IPS DF 4.7 (cell line): Measurements from ENCODE around the gene SETBP1.

Experiments
- DNase-seq: peaks from one replicate; pipeline ENCODE4 v3.0.0-alpha.2; 2013; ENCODE audit warnings: low spot score; ENCODE audit errors: extremely low read depth

The SETBP1 gene

DNA sequence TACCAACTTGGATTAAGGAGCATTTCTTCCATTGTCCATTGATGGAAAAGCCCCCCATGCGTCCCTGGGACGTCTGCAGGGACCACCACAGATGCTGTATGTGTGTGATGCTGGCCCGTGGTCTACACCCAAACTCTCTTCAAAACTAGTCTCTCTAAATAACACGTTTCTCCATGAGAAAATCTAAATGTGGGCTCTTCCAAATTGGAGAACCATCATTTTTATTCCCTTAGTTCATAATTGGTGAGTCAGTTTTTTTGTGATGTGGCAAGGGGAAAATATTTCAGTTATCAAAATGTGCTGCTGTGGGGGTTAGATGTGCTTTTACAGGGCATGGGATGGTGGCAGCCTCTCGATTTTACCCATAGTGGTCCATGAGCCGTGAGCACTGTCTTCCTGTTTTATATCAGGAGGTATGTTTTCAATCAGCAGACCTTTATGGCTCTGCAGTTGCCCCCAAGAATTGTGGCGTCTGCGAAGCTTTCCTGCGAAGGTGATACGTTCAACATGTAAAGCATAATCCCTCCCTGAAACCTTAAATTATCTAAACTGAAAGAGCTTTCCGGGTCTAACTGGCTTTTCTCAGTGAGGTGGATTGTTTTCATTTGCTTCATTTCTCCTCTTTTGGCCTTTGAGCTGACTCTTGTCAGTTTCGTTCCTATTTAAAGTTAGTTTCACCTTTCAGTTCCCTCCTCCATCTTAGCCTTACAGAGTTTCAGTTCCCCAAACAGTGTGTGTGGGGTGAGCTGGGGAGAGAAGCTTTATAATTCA is 78.4 kb downstream of the SETBP1 start:
- no peak for DNase-seq

DNA sequence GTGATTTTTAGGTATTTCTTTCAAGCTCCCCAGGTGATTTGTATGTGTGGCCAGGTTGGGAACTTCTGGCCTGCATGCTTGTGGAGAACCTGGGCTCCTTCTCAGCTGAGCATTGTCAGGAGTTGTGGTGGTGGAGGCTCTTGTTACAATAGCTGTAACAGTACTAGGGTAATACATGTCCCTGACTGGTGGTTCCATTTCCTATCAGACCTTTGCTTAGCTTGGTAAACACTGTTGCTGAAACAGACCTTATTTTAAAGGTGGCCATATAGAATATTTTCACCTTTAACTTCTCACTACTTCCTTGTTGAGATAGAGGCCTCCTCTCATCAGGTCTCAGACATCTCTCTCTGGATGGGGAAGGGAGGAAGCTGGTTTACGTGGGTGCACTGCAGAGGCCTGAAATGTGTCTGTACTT is 79.2 kb downstream of the SETBP1 start:
- DNase-seq: no peak

DNA sequence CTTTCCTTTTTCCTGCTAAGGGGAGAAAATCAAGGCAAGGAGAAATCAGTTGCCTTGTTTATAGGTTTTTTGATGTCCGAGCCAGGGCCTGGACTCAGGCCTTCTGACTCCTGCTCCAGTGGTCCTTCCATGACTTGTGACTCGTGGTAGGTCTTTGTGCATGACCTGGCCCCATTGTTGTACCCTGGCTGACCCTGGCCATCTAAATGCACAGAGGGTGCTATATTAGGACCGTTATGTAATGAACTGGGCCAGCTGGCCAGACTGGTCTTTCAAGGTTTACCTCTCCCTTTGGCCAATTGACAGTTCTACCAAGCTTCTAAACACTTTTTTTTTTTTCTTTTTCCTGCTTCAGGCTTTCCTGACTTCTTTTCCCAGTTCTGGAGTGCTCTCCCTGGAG is 81.1 kb downstream of the SETBP1 start:
- DNase-seq: no peak

DNA sequence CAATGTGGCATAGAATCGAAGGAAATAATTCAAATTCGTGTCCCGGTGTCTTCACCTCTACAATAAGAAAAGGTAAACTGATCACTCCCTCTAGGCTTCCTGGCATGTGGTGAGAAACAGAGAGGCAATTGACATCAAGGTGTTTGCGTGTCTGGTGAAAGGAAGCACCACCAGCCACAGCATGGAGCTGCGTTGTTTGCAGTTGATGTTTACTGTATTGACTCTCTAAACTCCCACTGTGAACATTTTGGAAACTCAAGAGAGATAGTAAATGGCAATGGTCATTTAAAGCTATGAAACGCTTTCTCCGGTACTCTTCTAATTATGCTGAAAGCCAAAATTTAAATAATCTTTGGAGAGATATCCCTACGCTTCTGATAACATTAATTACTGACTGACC is 82.6 kb downstream of the SETBP1 start:
- no peak for DNase-seq

DNA sequence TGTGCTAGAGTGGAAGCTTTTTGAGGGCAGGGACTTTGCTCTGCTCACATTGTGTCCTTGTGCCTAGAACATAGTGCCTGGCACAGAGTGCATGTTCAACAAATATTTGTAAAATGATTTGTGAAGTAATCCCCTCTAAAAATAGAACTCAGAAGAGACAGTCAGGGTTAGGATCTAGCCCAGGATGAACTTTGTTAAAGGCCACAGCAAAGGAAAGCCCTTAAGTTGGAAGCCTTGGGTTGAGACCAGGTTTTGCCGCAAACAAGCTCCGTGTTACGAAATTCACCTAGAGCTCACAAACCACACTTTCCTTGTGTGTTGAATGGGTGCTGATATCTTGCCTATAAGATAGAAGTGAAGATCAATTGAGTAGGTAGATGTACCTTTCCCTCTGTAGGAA is 84.2 kb downstream of the SETBP1 start:
- no peak for DNase-seq

DNA sequence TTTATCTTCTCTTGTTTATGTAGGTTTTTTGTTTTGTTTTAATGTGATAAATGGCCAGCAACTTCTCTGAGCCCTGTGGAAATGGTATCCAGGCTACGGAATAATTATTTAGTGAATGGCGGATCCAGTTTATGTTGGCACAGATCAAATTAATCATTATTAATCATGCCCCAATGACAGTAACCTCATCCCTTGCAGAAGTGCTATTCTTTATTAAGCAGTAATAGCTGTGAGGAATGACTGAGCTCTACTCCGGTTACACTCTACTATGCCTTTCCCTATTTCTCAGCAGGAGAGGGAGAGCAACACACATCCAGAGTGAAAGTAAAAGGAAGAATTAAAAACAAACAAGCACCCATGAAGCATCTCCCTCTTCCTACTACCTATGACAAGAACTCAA is 84.8 kb downstream of the SETBP1 start:
- DNase-seq: no peak

DNA sequence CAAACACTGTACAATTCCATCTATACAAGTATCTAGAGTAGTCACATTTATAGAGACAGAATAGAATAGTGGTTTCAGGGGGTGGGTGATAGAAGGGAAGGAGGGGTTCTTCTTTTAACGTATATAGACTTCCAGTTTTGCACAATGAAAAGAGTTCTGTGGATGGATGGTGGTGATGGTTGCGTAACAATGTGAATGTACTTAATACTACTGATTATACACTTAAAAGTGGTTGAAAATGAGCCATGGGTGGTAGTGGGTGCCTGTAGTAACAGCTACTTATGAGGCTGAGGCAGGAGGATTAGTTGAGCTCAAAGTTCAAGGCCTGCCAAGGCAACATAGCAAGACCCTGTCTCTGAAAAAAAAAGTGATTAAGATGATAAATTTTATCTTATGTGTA is 85.8 kb downstream of the SETBP1 start:
- no peak for DNase-seq

DNA sequence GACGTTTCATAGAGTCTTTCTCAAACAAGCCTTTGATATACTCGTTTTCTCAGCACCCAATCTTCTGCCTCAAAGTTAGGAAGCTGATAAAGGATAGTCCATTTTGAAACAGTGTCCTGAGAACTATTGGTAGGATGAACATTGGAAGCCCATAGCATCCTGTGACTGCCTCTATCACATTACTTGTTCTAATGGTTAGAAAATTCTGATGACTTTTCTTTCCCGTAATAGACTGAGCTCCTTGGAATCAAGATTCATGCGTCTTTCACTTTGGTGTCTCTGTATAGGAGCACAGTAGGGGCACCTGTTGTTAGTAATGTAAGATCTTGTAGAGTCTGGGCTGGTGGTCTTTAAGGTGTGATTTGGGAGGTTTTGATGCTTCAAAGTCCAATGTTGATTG is 87.1 kb downstream of the SETBP1 start:
- no peak for DNase-seq

DNA sequence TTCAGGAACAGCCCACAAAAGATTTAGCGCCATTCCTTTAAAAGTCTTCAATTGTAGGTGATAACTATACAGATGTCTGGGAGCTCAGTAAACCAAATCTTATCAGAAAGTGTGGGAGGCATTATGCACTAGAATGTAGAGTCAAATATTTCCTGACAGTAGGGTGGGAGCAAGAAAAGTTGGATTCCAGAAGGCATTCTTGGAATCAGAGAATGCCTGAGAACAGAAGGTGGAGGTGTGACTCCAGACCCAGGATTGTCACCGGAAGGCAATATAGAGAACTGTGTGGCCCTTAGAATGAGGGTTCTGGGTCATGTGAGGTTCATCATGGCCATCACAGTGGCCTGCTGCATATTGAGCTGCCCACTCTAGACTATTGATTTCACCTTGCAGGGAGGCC is 90.0 kb downstream of the SETBP1 start:
- no peak for DNase-seq

DNA sequence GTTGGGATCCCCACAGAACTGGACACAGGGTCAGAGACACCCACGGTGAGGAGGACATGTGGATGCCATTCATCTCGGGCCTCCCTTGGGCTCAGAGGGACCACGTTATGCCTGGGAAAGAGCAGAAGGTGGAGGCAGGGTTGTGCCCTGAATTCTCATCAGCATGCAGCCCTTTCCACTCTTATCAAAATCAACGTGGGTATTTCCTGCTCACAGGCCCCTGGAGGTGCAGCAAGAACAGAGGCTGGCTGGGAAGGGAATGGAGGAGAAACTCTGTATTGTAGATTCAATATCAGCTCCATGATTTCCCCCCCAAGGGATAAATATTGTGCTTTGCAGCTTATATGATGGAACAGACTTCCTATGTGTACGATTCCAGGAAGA is 90.9 kb downstream of the SETBP1 start:
- no peak for DNase-seq

DNA sequence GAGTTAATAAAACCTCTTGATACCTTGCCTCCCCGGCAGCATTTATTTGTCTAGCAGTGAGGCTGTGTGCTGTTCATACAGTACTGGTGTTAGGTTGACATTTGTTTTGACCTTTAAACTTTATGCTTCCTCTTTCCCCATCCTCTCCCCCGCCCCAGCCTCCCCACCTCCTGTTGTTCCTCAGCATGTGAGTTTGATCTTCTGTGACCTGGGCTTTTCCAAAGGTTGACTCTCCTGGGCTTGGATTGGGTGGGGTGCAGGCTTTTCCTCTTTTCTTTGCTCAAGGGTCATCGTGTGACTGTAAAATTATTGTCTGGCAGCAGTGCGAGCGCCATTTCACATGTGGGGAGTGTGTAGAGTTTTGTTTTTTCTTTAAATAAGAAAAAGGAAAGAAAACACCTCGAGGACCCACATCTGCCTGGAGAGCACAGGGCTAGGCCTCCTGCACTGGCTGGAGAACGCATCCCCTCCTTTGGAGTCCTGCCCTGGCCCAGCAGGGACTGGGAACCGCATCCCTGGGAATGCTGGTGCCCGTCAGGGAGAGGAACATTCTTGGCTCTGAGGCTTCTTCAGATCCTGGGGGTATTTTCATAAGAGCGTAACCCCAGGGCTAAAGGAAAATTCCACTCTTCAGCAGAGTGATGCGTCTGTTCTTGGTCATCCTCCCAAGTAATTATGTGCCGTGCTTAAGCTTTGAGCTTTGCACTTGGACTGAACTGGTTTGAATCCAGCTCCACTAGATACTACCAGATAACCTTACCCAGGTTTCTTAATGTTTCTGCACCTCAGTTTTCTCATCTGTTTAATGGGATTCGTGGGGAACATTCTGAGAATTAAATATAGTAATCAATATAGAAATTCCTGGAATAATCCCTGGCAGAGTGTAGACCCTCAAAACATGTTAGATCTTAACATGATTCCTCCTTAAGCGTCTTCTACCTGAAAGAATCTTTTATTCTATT is 91.5 kb downstream of the SETBP1 start:
- no peak for DNase-seq

DNA sequence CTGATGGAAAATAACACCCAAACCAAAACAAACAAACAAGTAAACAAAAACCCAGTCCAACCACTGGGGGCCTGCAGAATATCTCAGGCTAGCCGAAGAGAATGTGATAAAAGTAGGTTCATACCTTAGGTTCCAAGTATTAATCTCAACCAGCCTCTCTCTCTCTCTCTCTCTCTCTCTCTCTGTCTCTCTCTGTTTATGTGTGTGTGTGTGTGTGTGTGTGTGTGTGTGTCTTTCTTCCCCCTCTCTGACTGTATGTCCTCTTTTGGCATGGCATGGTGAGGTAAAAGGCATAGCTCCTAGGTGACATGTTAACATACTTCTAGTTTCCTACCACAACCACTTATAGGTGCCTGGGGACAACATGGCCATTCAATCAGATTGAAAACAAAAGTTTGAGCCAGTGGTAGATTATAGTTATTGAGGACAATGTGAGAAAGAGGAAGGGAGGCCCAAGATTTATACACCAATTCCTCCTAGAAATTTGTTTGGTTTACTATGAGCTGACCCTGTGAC is 93.0 kb downstream of the SETBP1 start:
- no peak for DNase-seq

DNA sequence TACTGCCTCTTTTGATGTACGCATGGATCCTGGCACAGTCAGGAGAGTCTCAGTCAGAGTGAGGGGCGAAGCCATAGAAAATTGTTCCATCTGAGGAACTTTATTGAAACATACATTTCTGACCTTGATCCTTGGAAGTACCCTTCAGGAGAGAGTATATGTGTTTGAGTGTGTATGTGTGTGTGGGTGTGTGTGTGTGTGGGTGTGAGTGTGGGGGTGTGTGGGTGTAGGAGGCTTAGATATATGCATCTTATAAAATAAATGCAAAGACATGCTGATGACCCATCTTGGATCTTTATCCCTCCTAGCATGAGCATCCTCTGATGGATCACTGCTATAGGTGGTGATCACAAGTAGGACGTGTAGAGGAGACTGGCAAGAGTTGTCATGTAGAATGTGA is 93.5 kb downstream of the SETBP1 start:
- no peak for DNase-seq

DNA sequence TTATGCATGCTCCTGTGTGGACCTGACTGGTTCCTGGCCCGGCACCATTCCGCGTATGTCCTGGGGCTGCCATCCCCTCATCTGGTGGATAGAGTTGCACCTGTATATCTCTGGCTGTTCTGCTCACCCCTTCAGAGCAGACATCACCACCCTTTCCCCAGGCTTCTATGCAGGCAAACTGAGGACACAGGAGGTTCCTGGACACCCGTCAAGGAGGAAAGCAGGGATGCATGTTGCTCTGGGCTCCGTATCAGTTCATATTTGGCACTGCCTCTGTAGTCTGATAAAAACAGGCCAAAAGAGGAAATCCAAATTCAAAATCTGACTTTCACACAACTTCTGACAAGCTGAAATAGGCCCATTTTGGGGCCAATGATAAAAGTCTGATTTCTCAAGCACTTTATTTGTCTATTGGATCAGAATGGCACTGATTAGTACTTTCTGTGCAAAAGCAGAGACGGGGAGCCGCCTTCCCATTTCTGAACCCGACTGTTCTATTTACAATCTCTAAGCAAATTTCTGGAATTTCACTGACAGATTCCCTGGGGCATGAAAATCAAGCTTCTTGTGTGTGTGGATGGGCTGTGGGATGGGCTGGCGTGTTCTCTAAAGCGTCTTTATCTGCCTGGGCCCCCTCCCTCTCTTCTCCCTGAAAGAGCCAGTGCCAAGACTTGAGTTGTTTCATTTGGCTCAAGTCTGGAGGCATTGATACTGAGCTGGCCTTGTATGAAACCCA is 96.9 kb downstream of the SETBP1 start:
- DNase-seq: no peak

DNA sequence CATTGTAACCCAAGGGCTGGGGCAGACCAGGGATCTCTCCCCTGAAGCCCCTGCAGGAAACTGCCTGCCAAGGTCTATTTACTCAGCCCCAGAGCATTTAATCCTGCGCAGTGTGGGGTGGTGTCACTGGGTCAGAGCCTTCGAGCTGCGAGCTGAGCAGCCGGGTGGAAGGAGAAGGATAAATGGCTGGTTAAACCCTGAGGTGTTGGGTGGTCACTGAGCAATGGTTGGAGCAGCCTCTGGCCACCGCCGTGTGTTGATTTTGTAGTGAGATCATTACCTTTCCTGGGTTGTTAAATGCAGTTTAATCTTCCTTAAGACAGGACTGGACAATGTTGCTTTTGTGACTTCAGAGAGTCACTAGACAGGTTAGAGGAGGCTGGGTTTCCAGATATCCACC is 98.1 kb downstream of the SETBP1 start:
- DNase-seq: no peak

DNA sequence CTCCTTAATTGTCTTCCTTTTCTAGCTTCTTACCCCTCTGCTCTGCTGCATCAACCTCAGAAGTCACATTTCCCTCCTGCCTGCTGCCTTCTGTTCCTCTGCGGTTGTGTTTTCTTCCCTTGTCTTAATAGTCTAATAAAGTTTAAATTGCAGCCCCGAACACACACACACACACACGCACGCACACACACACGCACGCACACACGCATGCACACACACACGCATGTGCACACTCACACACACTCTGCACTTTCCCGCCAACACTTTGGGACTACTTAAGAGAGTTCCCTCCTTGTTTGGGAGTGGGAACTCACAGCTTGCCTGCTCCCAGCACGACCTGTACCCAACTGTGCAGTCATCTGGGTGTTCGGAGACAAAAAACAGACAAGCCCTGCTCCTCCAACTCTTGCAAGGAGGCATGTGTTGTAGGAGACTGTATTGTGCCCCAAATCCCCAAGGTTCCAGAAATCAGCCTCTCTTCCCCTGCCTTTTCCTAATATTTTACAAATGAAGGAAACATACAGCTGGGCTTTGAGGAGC is 99.1 kb downstream of the SETBP1 start:
- no peak for DNase-seq

DNA sequence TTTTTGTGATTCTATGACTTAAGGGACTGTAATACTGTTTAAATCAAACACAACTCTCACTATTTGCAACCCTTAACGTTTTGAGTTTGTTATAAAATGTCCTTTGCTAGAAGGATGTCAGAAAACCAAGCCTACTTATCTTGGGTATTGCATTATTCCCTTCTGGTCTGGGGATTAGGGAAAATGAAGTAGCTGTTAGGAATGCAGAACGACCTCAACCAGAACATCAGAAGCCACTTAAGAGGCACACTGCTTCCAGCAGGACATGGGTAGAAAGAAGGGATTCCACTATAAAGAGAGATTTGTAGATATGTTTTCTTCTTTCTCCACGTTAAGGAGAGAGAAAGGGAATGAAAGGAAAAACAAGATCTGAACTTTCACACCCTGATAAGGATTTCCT is 101.2 kb downstream of the SETBP1 start:
- DNase-seq: no peak

DNA sequence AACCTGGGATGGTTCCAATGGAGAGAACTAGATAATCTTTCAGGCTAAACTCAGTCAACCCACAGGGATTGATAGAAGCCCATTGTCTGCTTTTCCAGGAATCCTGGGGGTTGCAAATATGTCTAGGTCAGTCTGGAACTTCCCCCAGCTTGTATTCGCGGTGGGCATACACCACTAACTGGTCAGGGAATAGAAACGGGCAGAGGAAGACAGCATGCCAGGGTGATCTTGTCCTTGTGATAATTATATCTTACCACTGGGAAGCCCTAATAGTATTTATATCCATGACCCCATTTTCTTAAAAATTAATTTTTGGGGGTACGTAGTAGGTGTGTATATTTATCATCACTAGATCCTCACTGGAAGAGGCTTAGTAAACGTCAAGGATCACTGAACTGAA is 101.9 kb downstream of the SETBP1 start:
- DNase-seq: no peak

DNA sequence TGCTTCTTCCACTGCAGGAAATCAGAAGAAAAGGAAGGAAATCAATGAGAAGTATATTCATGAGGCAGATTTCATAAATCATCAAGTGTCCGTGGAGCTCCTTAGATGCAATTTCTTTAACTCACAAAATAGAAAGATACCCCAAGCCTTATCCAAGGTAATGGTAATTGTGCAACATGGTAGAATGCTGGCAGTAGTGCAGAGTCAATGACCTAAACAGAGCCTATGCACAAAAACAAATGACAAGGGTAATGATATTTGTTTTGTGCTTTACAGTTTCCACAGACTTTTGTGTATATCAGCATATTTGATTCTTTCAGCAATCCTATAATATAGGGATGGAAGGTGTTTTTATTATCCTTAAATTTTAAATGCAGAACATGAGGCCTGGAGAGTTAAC is 102.7 kb downstream of the SETBP1 start:
- DNase-seq: no peak

DNA sequence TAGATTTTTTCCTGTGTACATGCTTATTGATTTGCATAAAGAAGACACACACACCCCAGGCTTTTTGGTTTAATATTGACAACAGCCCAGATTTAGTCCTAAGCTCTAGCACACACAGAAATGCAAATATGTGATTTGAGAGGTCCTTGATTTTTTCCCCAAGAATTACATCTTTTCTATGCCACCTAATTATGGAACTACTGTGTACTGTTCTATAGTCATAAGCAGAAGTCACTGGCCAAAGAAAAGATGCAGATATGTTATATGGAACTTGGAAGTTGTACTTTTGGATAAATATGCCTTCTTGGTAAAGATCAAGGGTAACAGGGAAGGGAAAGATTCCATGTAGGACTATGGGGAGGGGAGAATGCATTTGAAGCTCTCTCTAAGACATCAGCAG is 105.6 kb downstream of the SETBP1 start:
- no peak for DNase-seq

DNA sequence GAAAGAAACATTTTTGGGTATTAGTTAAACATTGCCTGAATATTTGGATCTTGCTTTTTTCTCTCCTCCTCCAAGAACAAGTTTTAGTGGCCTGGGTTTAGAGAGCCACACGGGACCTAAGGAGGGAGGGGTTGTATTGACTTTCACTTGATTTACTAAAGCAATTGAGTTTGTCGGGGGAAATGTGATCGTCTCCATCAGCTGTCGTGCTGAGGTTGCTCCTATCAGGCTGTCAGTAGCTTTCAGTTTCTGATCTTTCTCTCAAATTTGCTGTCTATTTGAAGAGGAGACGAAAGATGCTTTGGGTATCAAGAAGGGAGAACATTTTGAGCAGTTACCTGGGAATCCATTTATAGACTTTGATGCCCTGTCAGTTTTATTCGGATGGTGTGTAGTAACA is 106.0 kb downstream of the SETBP1 start:
- DNase-seq: no peak

DNA sequence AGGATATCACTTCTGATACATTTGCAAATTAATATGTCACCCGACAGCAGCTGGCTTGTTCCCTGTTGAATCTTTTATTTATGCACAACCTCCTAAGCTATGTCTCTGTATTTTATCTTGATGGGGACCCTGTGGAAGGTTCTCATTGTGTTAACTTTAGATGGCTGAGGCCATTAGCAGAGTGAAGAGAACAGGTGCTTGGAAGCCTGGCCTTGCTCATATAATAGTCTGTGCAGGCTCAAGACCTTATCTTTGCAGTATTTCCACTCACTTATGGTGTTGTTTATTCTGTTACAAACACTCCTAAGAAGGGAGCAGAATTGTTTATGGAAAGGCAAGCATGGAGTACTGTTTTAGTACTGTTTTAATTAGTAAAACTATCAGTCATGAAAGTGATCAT is 107.6 kb downstream of the SETBP1 start:
- DNase-seq: no peak
